Heart left ventricle (tissue), 16 donors: ENCODE measurements around the gene ST8SIA5. TPM values are rescaled to one million over a fixed set of nuclear protein-coding genes. Genes with fewer than 3 reads are reported as not detected.

Experiments used
- ATAC-seq, 4 donors: fragments of 200-7000 bp; cut with Tn5 transposase; one replicate each; pipeline ENCODE4 v1.9.1; 2020 to 2022; ENCODE audit warnings: moderate library complexity in 4 of 4, mild to moderate bottlenecking in 3 of 4, moderate number of reproducible peaks in 1 of 4
- DNase-seq, 5 donors: peaks; one replicate each; pipeline ENCODE4 v3.0.0-alpha.2; 2020
- H3K27ac ChIP-seq, 12 donors: fragments of 200-600 bp; sonication (generic) in 4 of 12; one replicate each; pipeline versions ENCODE4 v1.5.0 to v1.8.0; 2016 to 2022; ENCODE audit warnings: mild to moderate bottlenecking in 2 of 12
- H3K27me3 ChIP-seq, 9 donors: fragments of 200-600 bp; sonication (generic) in 2 of 9; one replicate each; pipeline versions ENCODE4 v1.5.1 to v1.8.0; 2016 to 2022; ENCODE audit warnings: mild to moderate bottlenecking in 3 of 9
- H3K36me3 ChIP-seq, 9 donors: fragments of 200-600 bp; sonication (generic) in 2 of 9; one replicate each; pipeline versions ENCODE4 v1.5.0 to v1.8.0; 2018 to 2022; ENCODE audit warnings: mild to moderate bottlenecking in 2 of 9
- H3K4me1 ChIP-seq, 12 donors: fragments of 200-600 bp; sonication (generic) in 4 of 12; one replicate each; pipeline versions ENCODE4 v1.5.0 to v1.8.0; 2016 to 2022; ENCODE audit warnings: mild to moderate bottlenecking in 3 of 12
- H3K4me3 ChIP-seq, 12 donors: fragments of 200-600 bp; sonication (generic) in 4 of 12; one replicate each; pipeline versions ENCODE4 v1.5.0 to v1.8.0; 2017 to 2022; ENCODE audit warnings: mild to moderate bottlenecking in 9 of 12, moderate library complexity in 4 of 12
- H3K9me3 ChIP-seq, 12 donors: fragments of 200-600 bp; sonication (generic) in 4 of 12; one replicate each; pipeline versions ENCODE4 v1.5.0 to v1.8.0; 2016 to 2022; ENCODE audit warnings: mild to moderate bottlenecking in 1 of 12
- POLR2A ChIP-seq, 2 donors: fragments of 450-650 bp; IDR thresholded peaks; one replicate each; pipeline ENCODE4 v1.6.1; 2017; ENCODE audit warnings: antibody characterized with exemption in 2 of 2, mild to moderate bottlenecking in 2 of 2, moderate library complexity in 2 of 2
- WGBS, 4 donors: extraction: QIAGEN DNeasy Blood & Tissue Kit in 2 of 4; methylation state at CpG; one replicate each; pipeline versions ENCODE4 v1.1.5 to v1.1.7; 2013 to 2018; 5-methylcytosine and 5-hydroxymethylcytosine counted together
- intact Hi-C, 10 donors: fragments of 100-400 bp; cut with DNase I; formaldehyde crosslinking; loops; one replicate each; pipeline versions ENCODE4 v1.11.1 to v1.14.2; 2022
- polyA plus RNA-seq, 2 donors: library from polyadenylated mRNA; stranded (reverse); fragments of 200-250 nt; gene quantifications; one replicate each; pipeline ENCODE4 v1.2.3, GENCODE V29; 2013
- total RNA-seq, 9 donors: library from RNA; depleted of rRNA in 2 of 9; stranded (reverse); fragments of >200 nt in 2 of 9; fragmentation: NEBNext Ultra II Directional in 3 of 9; extraction: Animal tissue kit (Norgen Biotek cat#: 25700) in 3 of 9; gene quantifications; one replicate each; pipeline versions ENCODE4 v1.1.0 to v1.2.4, GENCODE V29; 2016 to 2023
- TF ChIP-seq, protein P1 (sequence below), 12 donors: fragments of 200-600 bp; sonication (generic) in 4 of 12; IDR thresholded peaks; one replicate each; pipeline versions ENCODE4 v1.5.0 to v1.8.0; 2018 to 2022; ENCODE audit warnings: antibody characterized with exemption in 12 of 12, mild to moderate bottlenecking in 5 of 12
- donor health status: ischemic (EF 13 %, LVEDD 7.1; RV severe dilation, severe dysfunction).
- donor health status: healthy with polysubstance abuse.
- donor health status: DM: no; HTN: yes; CAD: no.
- donor health status: DM: no; HTN: no; CAD: no.
- donor health status: ischemic (EF 25% LVEDD 6.9; RV normal size, moderate dysfunction).
- donor health status: ischemic (EF 25% LVEDD 5.7; RV mildly dilated, moderate dysfunction).
- donor health status: healthy.
- donor health status: DM: yes; HTN: yes; CAD: no.
- donor health status: ischemic (EF 35%, LVEDD 5.7; RV mildly dilated, moderate dysfunction).
- donor health status: nonischemic (EF 11% LVEDD 7.7; RV severe dilation, severe dysfunction).
- donor health status: DM: yes; HTN: yes; CAD: no.
- donor health status: PGD.
- donor health status: ischemic (EF 29% LVEDD 5.4; RV normal size, mild dysfunction).
- donor health status: nonischemic (EF 23%, LVEDD 6.1; RV moderate dilation, normal function).

ST8SIA5 gene
- total and polyA plus RNA-seq, 11 donors = 3.8 to 24.4 (median 6.8) TPM

DNA sequence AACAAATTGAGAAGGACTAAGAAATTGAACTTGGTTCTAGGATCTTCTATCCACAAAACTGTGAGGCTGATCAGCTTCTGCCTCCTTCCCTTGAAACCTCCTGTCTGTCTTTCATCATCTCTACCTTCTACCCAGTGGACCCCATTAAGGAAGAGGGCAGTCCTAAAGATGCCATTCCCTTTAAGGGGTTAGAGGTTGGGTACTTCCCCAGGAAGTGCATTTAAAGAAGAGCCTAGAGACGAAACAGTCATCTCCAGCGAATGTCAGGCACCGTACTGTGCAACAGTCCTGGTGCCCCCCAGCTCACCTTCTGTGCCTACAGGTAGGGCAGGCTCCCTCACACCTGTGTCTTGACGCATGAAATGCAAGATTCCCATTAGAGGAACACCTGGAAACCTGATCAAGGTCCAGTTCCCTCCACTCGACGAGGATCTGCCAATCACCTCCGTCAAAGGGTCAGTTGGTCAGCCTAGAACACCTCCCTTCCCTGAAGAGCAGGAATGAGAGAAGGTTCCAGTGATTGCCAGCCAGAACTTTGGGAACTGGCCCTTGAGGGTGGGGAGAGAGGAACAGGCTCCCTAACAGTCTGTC is 120.7 kb downstream of the ST8SIA5 start:
- Histone ChIP-seq H3K36me3 (no peaks in the 10 kb centered on the region), H3K4me1 (no peaks in the 10 kb centered on the region), H3K9me3 (peaks cover 0 to 7% (median 0%) of the 10 kb centered on the region in 12 donors), H3K27ac (no peak overlapping the region), H3K4me3 (no peak overlapping the region), H3K27me3 (no peaks in the 10 kb centered on the region)
- DNase-seq (no peak), ATAC-seq (no peak)
- TF ChIP-seq POLR2A (IDR thresholded peaks at IDR 0.05) = no peak
- TF ChIP-seq, protein P1, sequence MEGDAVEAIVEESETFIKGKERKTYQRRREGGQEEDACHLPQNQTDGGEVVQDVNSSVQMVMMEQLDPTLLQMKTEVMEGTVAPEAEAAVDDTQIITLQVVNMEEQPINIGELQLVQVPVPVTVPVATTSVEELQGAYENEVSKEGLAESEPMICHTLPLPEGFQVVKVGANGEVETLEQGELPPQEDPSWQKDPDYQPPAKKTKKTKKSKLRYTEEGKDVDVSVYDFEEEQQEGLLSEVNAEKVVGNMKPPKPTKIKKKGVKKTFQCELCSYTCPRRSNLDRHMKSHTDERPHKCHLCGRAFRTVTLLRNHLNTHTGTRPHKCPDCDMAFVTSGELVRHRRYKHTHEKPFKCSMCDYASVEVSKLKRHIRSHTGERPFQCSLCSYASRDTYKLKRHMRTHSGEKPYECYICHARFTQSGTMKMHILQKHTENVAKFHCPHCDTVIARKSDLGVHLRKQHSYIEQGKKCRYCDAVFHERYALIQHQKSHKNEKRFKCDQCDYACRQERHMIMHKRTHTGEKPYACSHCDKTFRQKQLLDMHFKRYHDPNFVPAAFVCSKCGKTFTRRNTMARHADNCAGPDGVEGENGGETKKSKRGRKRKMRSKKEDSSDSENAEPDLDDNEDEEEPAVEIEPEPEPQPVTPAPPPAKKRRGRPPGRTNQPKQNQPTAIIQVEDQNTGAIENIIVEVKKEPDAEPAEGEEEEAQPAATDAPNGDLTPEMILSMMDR (IDR thresholded peaks at IDR 0.05) = no peak
- intact Hi-C loops = no loop called here
- WGBS, 4 donors = 81 to 85% (median 85%) methylated on average over 7 of the region's 7 CpGs

DNA sequence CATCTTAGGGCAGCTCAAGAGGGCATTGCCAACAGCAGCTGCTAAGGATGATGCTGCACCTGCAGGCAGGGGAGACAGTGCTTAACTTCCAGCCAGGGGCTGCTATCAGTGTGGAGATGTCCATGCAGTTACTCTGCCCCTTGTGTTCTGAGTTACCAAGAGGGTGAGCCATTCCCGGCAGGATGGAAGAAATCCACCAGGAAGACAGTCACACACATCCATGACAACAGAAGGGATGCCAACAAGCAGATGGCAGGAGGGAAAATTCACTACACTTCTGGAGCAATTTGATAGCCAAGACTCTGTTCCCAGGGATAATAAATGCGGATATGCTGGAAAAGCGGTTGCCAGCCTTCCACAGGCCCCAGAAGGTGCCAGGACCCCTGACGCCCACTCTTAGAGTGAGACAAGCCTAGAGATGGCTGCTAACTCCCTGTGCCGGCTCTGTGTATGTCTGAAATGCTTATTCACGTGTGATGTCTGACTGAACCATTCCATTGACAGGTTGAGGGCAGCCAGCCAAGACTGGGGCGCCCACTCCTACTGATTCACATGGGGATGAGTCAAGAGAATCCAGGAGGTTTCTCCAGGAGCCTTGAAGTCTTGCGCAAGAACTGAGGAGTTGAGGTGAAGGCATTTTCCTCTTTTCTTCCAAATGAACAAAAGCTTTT is 124.3 kb downstream of the ST8SIA5 start:
- intact Hi-C loops = no loop called here
- 74 to 81% (median 75%) methylated on average over 8 of the region's 8 CpGs for WGBS, 4 donors
- Histone ChIP-seq H3K36me3 (no peaks in the 10 kb centered on the region), H3K4me1 (no peaks in the 10 kb centered on the region), H3K27ac (no peak overlapping the region), H3K4me3 (no peak overlapping the region), H3K27me3 (peaks cover 0 to 6% (median 0%) of the 10 kb centered on the region in 9 donors), H3K9me3 (peaks cover 0 to 7% (median 0%) of the 10 kb centered on the region in 12 donors)
- DNase-seq (no peak), ATAC-seq (no peak)
- no peak for TF ChIP-seq POLR2A (IDR thresholded peaks at IDR 0.05)
- TF ChIP-seq, protein P1 (IDR thresholded peaks at IDR 0.05) = no peak

DNA sequence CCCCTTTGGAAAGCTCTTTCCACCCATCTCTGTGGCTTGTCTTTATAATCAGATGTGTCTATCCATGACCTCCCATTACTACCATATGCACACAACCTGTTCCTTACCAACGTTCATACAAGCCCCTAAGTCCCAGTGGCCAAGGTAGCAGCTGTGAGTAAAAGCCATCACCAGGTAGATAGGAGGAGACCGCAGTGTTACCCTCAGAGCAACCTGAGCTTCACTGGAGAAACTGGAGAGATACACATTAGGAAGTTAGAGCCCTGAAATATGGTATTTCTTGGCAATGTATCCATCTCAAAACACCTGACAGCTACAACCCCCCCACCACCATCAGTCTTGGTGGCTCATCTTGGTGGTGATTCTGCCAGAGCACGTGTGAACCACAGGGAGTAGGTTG is 125.9 kb downstream of the ST8SIA5 start:
- TF ChIP-seq, protein P1 (IDR thresholded peaks at IDR 0.05) = no peak
- no peak for TF ChIP-seq POLR2A (IDR thresholded peaks at IDR 0.05)
- Histone ChIP-seq H3K4me3 (no peak overlapping the region), H3K4me1 (no peaks in the 10 kb centered on the region), H3K27me3 (peaks cover 0 to 13% (median 0%) of the 10 kb centered on the region in 9 donors), H3K36me3 (no peaks in the 10 kb centered on the region), H3K27ac (no peak overlapping the region), H3K9me3 (peaks cover 0 to 7% (median 0%) of the 10 kb centered on the region in 12 donors)
- no peak for ATAC-seq
- WGBS, 4 donors = 71 to 86% (median 80%) methylated on average over 3 of the region's 3 CpGs
- intact Hi-C loops = no loop called here
- no peak for DNase-seq

DNA sequence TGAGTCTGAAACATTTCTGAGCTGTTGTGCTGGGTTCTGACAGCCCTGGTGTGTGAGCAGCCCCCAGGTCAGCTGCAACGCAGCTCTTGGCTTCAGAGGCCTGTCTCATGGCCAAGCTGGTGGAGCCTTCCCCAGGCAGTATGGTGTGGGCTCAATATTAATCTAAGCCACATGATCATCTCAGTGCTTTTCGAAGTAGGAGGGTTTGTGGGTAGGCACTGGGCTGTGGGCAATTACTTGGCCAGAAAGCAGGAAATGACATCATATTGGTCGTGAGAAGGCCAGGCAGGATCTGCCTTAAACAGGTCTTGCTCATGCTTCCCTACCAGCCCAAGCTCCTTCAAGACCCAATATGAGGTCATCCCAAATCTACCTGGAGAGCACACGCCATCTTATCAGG is 126.7 kb downstream of the ST8SIA5 start:
- Histone ChIP-seq H3K4me1 (no peaks in the 10 kb centered on the region), H3K27ac (no peak overlapping the region), H3K4me3 (no peak overlapping the region), H3K36me3 (no peaks in the 10 kb centered on the region), H3K9me3 (peaks cover 0 to 7% (median 0%) of the 10 kb centered on the region in 12 donors), H3K27me3 (peaks cover 0 to 13% (median 0%) of the 10 kb centered on the region in 9 donors)
- ATAC-seq (no peak), DNase-seq (no peak)
- TF ChIP-seq, protein P1 (IDR thresholded peaks at IDR 0.05) = no peak
- no peak for TF ChIP-seq POLR2A (IDR thresholded peaks at IDR 0.05)
- intact Hi-C loops = no loop called here
- WGBS, 4 donors = 64 to 80% (median 74%) methylated on average over 3 to 4 of the region's 4 CpGs
